ENCODE data around the gene CASK.
"Not testable (repeated sequence)": the region's sequence is repeated elsewhere in the genome, so short reads cannot be mapped to it uniquely, and the experiment has no call there.

CASK gene

GRCh38 chrX:41522671-41523070 is 400.7 kb downstream of the CASK start:
- DNase-seq (ENCODE audit: extremely low read depth in 1 of 2, low read depth in 1 of 2): no peak

- DNase-seq (ENCODE audit: extremely low read depth in 1 of 2, low read depth in 1 of 2): no peak
These were observed 401.3 kb downstream of the CASK start for GRCh38 chrX:41522081-41522480.

- DNase-seq (ENCODE audit: extremely low read depth in 1 of 2, low read depth in 1 of 2): no peak
These were observed 403.9 kb downstream of the CASK start for GRCh38 chrX:41519468-41519867.

- no peak for DNase-seq (ENCODE audit: extremely low read depth in 1 of 2, low read depth in 1 of 2)
These were observed 404.5 kb downstream of the CASK start for GRCh38 chrX:41518841-41519220.

GRCh38 chrX:41518127-41518840 is 405.1 kb downstream of the CASK start:
- no peak for DNase-seq (ENCODE audit: extremely low read depth in 1 of 2, low read depth in 1 of 2)

GRCh38 chrX:41516999-41517765 is 406.2 kb downstream of the CASK start:
- DNase-seq (ENCODE audit: extremely low read depth in 1 of 2, low read depth in 1 of 2): no peak

GRCh38 chrX:41516456-41516855 is 406.9 kb downstream of the CASK start:
- DNase-seq (ENCODE audit: extremely low read depth in 1 of 2, low read depth in 1 of 2): no peak

GRCh38 chrX:41515376-41515775 is 408.0 kb downstream of the CASK start:
- no peak for DNase-seq (ENCODE audit: extremely low read depth in 1 of 2, low read depth in 1 of 2)

GRCh38 chrX:41514179-41514578 is 409.2 kb downstream of the CASK start:
- DNase-seq (ENCODE audit: extremely low read depth in 1 of 2, low read depth in 1 of 2): no peak

- DNase-seq (ENCODE audit: extremely low read depth in 1 of 2, low read depth in 1 of 2): not testable (repeated sequence)
These were observed 410.5 kb downstream of the CASK start for GRCh38 chrX:41512853-41513252.

- no peak for DNase-seq (ENCODE audit: extremely low read depth in 1 of 2, low read depth in 1 of 2)
These were observed 411.0 kb downstream of the CASK start for GRCh38 chrX:41512394-41512793.

- DNase-seq (ENCODE audit: extremely low read depth in 1 of 2, low read depth in 1 of 2): no peak
These were observed 415.4 kb downstream of the CASK start for GRCh38 chrX:41507919-41508318.

GRCh38 chrX:41502004-41502403 is 421.4 kb downstream of the CASK start:
- DNase-seq (ENCODE audit: extremely low read depth in 1 of 2, low read depth in 1 of 2): no peak

GRCh38 chrX:41499984-41500383 is 423.4 kb downstream of the CASK start:
- no peak for DNase-seq (ENCODE audit: extremely low read depth in 1 of 2, low read depth in 1 of 2)

GRCh38 chrX:41499195-41499594 is 424.2 kb downstream of the CASK start:
- no peak for DNase-seq (ENCODE audit: extremely low read depth in 1 of 2, low read depth in 1 of 2)

GRCh38 chrX:41491267-41492004 is 431.9 kb downstream of the CASK start:
- DNase-seq (ENCODE audit: extremely low read depth in 1 of 2, low read depth in 1 of 2): no peak

- DNase-seq (ENCODE audit: extremely low read depth in 1 of 2, low read depth in 1 of 2): no peak
These were observed 432.9 kb downstream of the CASK start for GRCh38 chrX:41490446-41490845.

GRCh38 chrX:41482154-41482850 is 441.1 kb downstream of the CASK start:
- DNase-seq (ENCODE audit: extremely low read depth in 1 of 2, low read depth in 1 of 2): no peak

- no peak for DNase-seq (ENCODE audit: extremely low read depth in 1 of 2, low read depth in 1 of 2)
These were observed 441.9 kb downstream of the CASK start for GRCh38 chrX:41481264-41482109.
